Measurements from ENCODE around the gene C3orf18.

- TF ChIP-seq POLR2A (IDR thresholded peaks at IDR 0.05; ENCODE audit: low read depth, low read length) (no peak), PAX5 (IDR thresholded peaks at IDR 0.05; ENCODE audit: insufficient read depth, low read length, severe bottlenecking) (no peak), POLR2AphosphoS5 (IDR thresholded peaks at IDR 0.05; ENCODE audit: low read depth, low read length) (no peak), TAF1 (IDR thresholded peaks at IDR 0.05; ENCODE audit: low read depth, low read length) (no peak)
Measured at GRCh38 chr3:50525987-50526386, 41.6 kb downstream of the C3orf18 start.

Measured in GM12891 (cell line).